ENCODE measurements around the gene MTERF4.

Gene MTERF4

DNA sequence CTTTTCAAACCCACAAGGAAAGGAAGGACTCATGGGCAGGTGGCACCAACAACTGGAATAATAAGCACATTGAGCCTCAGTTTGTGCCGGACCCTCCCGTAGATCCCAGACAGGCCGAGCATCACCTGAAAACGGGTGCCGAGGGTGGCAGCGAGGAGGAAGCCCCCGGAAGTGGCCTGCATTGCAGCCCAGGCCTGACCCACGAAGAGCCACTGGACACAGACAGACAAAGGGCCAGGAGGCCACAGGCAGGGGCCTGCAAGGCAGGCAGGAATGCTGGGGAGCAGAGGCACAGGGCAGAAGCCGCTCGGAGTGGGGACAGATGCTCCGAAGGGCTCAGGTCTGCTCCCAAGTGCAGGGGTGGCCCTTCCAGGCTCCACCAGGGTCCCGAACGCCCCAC is 31.7 kb downstream of the MTERF4 start:
- Mint-ChIP-seq H3K27me3 (ENCODE audit: low read depth) (no peaks in the 10 kb centered on the region), H3K4me1 (ENCODE audit: low read depth) (no peaks in the 10 kb centered on the region)

GRCh38 chr2:241069821-241070281 is 32.2 kb downstream of the MTERF4 start:
- no peak overlapping the region for H3K27ac Mint-ChIP-seq
- H3K9me3 Mint-ChIP-seq = no peaks in the 10 kb centered on the region
- H3K27me3 Mint-ChIP-seq (ENCODE audit: low read depth) = no peaks in the 10 kb centered on the region
- H3K4me3 Mint-ChIP-seq = no peak overlapping the region
- no peaks in the 10 kb centered on the region for H3K4me1 Mint-ChIP-seq (ENCODE audit: low read depth)
- DNase-seq (ENCODE audit: low spot score) = no peak
- no peaks in the 10 kb centered on the region for H3K36me3 Mint-ChIP-seq (ENCODE audit: low read depth)

More for the DNA sequence above, 31.7 kb downstream of the MTERF4 start:
- Mint-ChIP-seq H3K27ac (no peak overlapping the region), H3K36me3 (ENCODE audit: low read depth) (no peaks in the 10 kb centered on the region), H3K9me3 (no peaks in the 10 kb centered on the region), H3K4me3 (no peak overlapping the region)
- no peak for DNase-seq (ENCODE audit: low spot score)

DNA sequence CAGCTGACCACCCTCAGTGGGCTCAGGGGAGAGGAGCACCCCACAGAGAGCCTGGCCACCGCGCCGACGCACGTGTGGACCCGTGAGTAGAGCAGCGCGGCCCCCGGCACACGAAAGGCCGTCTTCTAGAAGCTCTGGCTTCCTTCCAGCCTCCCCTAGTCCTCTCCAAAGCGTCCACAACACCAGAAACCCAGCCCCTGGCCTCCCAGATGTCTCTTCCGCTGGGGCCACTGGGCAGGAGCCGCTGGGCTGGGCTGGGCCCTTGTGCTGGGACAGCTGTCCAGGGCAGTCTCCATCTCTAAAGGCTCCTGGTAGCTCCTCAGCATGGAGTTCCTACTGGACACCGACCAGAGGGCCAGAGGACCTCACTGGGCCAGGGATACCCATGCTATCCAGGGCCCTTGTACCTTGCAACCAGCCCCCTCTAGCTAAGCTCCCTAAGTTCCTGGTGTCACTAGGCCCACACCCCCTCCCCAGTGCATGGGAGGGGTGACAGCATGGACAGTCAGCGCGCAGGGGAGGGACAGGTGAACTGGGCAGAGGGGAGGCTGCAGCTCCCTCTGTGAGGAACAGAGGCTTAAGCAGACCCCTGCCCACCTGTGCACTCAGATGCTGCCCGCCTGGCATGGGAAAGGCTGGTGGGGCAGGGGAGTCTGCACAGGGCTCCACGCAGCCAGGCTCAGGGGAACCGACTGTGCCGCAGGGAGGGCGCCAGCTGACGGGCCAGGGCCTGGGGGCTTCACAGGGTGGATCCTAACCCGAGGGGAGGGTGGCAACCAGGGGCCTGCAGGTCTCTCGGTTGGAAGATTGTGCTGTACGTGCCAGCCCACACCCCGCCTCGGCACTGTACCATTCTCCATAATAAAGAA is 32.9 kb downstream of the MTERF4 start:
- DNase-seq (ENCODE audit: low spot score) = no peak
- no peak overlapping the region for H3K27ac Mint-ChIP-seq

DNA sequence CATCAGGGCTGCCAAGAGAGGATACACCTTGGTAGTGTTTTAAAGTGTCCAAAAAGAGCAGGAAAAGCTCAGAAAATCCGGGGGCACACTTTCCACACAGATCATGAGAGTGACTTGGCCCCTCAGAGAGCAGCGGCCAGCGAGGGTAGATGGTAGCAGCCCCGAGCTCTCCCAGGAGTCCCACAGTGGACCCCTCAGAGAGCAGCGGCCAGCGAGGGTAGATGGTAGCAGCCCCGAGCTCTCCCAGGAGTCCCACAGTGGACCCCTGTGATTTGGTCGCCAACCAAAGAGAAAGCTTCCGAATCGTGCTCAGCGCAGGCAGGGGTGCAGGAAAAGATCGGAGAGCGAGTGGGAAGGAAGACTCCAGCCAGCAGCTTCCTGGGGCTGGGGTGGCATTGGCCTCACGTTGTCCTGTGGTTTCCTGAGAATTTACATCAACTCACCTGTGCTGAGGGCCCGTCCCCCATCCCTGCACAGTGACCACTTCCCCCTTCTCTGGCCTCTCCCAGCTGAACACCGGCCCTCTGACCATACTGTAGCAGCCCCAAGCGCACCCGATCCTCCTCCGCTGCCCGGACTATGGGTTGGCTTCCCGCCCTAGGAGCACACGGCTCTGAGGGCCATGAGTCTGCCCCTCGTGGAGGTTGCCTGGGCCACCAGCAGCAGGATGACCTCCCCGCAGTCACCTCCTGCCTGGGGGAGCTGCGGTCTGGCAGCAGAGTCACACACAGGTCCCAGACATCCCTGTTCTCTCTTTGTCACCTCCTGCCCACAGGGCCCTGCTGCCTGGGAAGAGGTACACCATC is 33.7 kb downstream of the MTERF4 start:
- Mint-ChIP-seq H3K27ac (no peak overlapping the region), H3K4me1 (ENCODE audit: low read depth) (no peaks in the 10 kb centered on the region), H3K36me3 (ENCODE audit: low read depth) (no peaks in the 10 kb centered on the region), H3K4me3 (no peak overlapping the region), H3K9me3 (no peaks in the 10 kb centered on the region), H3K27me3 (ENCODE audit: low read depth) (no peaks in the 10 kb centered on the region)
- DNase-seq (ENCODE audit: low spot score) = no peak

More for the DNA sequence above, 32.9 kb downstream of the MTERF4 start:
- Mint-ChIP-seq H3K9me3 (no peaks in the 10 kb centered on the region), H3K36me3 (ENCODE audit: low read depth) (no peaks in the 10 kb centered on the region), H3K4me3 (no peak overlapping the region), H3K27me3 (ENCODE audit: low read depth) (no peaks in the 10 kb centered on the region), H3K4me1 (ENCODE audit: low read depth) (no peaks in the 10 kb centered on the region)

DNA sequence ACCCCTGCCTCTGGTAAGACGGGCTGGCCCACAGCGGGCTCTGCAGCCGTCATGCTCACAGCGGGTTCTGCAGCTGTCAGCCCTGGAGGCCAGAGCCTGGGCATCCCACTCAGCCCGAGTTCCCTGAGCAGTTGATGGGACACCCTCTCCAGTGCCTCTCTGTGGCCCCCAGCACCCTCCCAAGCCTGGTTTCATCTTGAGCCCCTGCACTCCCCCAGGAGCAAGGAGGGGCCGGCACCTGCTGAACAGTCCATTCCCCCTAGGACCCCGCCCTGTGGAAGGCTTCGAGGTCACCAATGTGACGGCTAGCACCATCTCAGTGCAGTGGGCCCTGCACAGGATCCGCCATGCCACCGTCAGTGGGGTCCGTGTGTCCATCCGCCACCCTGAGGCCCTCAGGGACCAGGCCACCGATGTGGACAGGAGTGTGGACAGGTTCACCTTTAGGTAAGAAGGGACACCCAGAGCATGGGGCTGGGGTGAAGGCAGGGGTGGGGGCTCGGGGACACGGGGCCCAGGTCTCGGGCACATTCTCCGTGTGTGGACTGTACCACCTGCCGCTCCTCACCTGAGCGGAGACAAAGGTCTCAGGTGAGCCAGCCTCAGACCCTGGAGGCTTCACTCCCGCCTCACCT is 34.5 kb downstream of the MTERF4 start:
- Mint-ChIP-seq H3K4me1 (ENCODE audit: low read depth) (no peaks in the 10 kb centered on the region), H3K9me3 (no peaks in the 10 kb centered on the region), H3K36me3 (ENCODE audit: low read depth) (no peaks in the 10 kb centered on the region), H3K27me3 (ENCODE audit: low read depth) (no peaks in the 10 kb centered on the region), H3K4me3 (no peak overlapping the region), H3K27ac (no peak overlapping the region)
- DNase-seq (ENCODE audit: low spot score) = no peak

- no peak overlapping the region for H3K4me3 Mint-ChIP-seq
- H3K9me3 Mint-ChIP-seq = no peaks in the 10 kb centered on the region
- H3K4me1 Mint-ChIP-seq (ENCODE audit: low read depth) = no peaks in the 10 kb centered on the region
- no peaks in the 10 kb centered on the region for H3K27me3 Mint-ChIP-seq (ENCODE audit: low read depth)
- no peaks in the 10 kb centered on the region for H3K36me3 Mint-ChIP-seq (ENCODE audit: low read depth)
- no peak for DNase-seq (ENCODE audit: low spot score)
- H3K27ac Mint-ChIP-seq = no peak overlapping the region
These were observed 35.2 kb downstream of the MTERF4 start for GRCh38 chr2:241066893-241067341.

DNA sequence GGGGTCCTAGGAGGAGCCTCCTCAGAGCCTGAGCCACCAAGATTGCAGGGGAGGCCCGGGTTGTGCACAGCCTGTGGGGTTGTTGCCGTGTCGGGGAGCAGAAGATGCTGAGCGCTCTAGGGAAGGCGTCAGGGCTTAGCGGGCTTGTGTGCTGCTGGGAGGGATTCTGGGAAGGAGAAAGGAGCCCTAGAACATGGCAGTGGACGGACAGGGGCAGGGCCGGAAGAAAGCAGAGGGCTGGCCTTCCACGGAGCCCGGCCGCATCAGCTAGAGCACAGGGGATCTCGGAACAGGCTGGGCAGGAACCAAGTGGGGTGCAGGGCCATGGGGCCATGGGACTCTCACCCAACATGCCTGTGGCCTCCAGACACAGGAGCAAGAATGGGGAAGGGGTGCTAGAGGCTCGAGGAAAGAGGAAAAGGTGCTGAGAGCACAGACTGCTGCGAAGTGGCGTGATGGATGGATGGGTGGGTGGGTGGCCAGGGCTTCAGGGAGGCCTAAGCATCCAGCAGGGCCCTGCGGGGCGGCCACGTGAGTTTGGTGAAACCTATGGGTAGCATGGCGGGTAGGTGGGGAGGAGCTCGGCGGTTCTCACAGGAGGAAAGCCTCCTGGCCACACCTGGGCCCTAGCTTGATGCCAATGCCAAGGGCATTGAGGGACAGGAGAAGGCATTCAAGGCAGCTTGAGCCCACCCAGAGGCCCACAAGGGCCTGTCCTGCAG is 35.8 kb downstream of the MTERF4 start:
- no peaks in the 10 kb centered on the region for H3K4me1 Mint-ChIP-seq (ENCODE audit: low read depth)
- H3K4me3 Mint-ChIP-seq = no peak overlapping the region
- H3K27ac Mint-ChIP-seq = no peak overlapping the region
- no peak for DNase-seq (ENCODE audit: low spot score)
- H3K27me3 Mint-ChIP-seq (ENCODE audit: low read depth) = no peaks in the 10 kb centered on the region
- no peaks in the 10 kb centered on the region for H3K9me3 Mint-ChIP-seq
- H3K36me3 Mint-ChIP-seq (ENCODE audit: low read depth) = no peaks in the 10 kb centered on the region

GRCh38 chr2:241065355-241065803 is 36.7 kb downstream of the MTERF4 start:
- H3K36me3 Mint-ChIP-seq (ENCODE audit: low read depth) = no peaks in the 10 kb centered on the region
- H3K4me1 Mint-ChIP-seq (ENCODE audit: low read depth) = no peaks in the 10 kb centered on the region
- no peak overlapping the region for H3K4me3 Mint-ChIP-seq
- no peak overlapping the region for H3K27ac Mint-ChIP-seq
- H3K27me3 Mint-ChIP-seq (ENCODE audit: low read depth) = no peaks in the 10 kb centered on the region
- no peak for DNase-seq (ENCODE audit: low spot score)
- H3K9me3 Mint-ChIP-seq = no peaks in the 10 kb centered on the region

DNA sequence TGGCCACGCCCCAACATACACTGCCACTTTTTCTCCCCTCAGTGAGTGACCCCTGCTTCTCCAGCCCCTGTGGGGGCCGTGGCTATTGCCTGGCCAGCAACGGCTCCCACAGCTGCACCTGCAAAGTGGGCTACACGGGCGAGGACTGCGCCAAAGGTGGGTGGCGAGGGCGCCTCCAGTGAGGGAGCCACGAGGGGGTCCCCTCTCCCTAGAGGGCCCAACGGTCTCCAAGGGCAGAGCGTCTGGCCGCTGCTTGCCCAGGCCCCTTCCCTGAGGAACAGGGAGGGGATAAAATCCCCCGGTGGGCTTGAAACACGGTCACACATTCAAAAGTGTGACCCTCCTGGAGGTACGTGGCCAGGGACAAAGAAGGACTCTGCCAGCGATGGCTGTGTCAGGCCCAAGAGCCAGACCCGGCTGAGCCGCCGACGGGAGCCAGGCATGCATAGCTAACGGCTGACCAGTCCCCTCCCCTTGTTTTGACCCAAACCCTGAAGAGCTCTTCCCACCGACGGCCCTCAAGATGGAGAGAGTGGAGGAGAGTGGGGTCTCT is 37.2 kb downstream of the MTERF4 start:
- Mint-ChIP-seq H3K27me3 (ENCODE audit: low read depth) (no peaks in the 10 kb centered on the region), H3K4me1 (ENCODE audit: low read depth) (no peaks in the 10 kb centered on the region), H3K27ac (no peak overlapping the region), H3K4me3 (no peak overlapping the region), H3K9me3 (no peaks in the 10 kb centered on the region), H3K36me3 (ENCODE audit: low read depth) (no peaks in the 10 kb centered on the region)
- DNase-seq (ENCODE audit: low spot score) = no peak

GRCh38 chr2:241064008-241064801 is 37.9 kb downstream of the MTERF4 start:
- H3K27ac Mint-ChIP-seq = no peak overlapping the region
- no peaks in the 10 kb centered on the region for H3K4me1 Mint-ChIP-seq (ENCODE audit: low read depth)
- no peaks in the 10 kb centered on the region for H3K9me3 Mint-ChIP-seq
- H3K27me3 Mint-ChIP-seq (ENCODE audit: low read depth) = no peaks in the 10 kb centered on the region
- peak; percentile 12 for DNase-seq (ENCODE audit: low spot score)
- H3K36me3 Mint-ChIP-seq (ENCODE audit: low read depth) = no peaks in the 10 kb centered on the region
- H3K4me3 Mint-ChIP-seq = peak overlapping the region; percentile 43

GRCh38 chr2:241063587-241063986 is 38.5 kb downstream of the MTERF4 start:
- no peaks in the 10 kb centered on the region for H3K9me3 Mint-ChIP-seq
- H3K27ac Mint-ChIP-seq = no peak overlapping the region
- H3K27me3 Mint-ChIP-seq (ENCODE audit: low read depth) = no peaks in the 10 kb centered on the region
- no peak overlapping the region for H3K4me3 Mint-ChIP-seq
- H3K4me1 Mint-ChIP-seq (ENCODE audit: low read depth) = no peaks in the 10 kb centered on the region
- DNase-seq (ENCODE audit: low spot score) = no peak
- H3K36me3 Mint-ChIP-seq (ENCODE audit: low read depth) = no peaks in the 10 kb centered on the region

GRCh38 chr2:241063093-241063551 is 39.0 kb downstream of the MTERF4 start:
- Mint-ChIP-seq H3K27me3 (ENCODE audit: low read depth) (no peaks in the 10 kb centered on the region), H3K4me1 (ENCODE audit: low read depth) (no peaks in the 10 kb centered on the region), H3K4me3 (no peak overlapping the region), H3K36me3 (ENCODE audit: low read depth) (no peaks in the 10 kb centered on the region), H3K27ac (no peak overlapping the region), H3K9me3 (no peaks in the 10 kb centered on the region)
- no peak for DNase-seq (ENCODE audit: low spot score)

All from T-helper 2 cell treated with Interferon-gamma antibody and Interleukin-4, amounts not matched to agents 5 μg/mL and 100 μg/mL, for 36 hours (primary cell).